ENCODE measurements around the gene MAPKAP1.

MAPKAP1 gene

DNA sequence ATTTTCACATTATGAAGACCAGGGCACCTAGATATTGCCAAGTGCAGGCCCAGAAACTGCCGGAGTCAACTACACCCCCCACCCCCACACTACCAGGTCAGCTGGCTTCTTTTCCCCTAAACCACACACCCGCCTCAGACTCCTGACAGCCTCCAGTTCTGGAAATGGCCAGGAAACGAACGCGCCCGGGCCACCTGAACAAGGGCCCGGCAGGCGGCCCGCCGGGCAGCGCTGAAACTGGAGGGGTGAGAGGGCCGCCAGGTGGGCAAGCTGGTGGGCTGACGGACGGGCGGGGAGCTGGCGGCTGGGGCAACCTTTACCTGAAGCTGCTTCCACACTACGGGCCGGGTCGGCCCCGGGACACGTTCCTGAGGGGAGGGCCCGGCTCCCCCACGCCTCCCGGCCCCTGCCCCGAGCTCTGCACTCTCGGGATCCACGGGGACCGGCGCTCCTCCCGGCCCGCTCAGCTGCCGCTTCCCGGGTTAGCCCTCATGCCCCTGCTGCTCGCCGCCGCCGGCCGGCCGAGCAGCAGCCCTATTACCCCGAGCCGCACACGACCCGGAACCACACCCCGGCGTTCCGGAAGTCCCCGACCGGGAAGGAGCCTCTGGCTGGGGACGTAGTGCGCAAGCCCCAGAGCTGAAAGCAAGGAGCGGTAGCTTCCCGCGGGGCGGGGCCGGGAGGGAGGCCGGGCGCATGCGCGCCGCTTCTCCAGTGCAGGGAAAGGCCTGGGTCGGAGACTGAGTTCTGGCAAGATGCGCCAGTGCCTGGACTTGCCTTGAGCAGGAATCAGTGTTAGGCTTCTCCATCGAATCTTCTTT lies at the start of gene MAPKAP1:
TSS of gene MAPKAP1 (minus strand) at position 558 of the 821 bp plus-strand sequence. CDS start 34,634 bp downstream, outside the sequence.
- TF ChIP-seq, protein P1, sequence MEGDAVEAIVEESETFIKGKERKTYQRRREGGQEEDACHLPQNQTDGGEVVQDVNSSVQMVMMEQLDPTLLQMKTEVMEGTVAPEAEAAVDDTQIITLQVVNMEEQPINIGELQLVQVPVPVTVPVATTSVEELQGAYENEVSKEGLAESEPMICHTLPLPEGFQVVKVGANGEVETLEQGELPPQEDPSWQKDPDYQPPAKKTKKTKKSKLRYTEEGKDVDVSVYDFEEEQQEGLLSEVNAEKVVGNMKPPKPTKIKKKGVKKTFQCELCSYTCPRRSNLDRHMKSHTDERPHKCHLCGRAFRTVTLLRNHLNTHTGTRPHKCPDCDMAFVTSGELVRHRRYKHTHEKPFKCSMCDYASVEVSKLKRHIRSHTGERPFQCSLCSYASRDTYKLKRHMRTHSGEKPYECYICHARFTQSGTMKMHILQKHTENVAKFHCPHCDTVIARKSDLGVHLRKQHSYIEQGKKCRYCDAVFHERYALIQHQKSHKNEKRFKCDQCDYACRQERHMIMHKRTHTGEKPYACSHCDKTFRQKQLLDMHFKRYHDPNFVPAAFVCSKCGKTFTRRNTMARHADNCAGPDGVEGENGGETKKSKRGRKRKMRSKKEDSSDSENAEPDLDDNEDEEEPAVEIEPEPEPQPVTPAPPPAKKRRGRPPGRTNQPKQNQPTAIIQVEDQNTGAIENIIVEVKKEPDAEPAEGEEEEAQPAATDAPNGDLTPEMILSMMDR (conservative IDR thresholded peaks at IDR 0.05; ENCODE audit: low read depth): no peak
- peak within 1 kb of the TSS; percentile 73 for H3K27ac ChIP-seq
- POLR2A ChIA-PET (ENCODE audit: low non-redundant PET): interaction anchor here (0.6 to 1.5 kb wide), 5 partner anchors 39 to 647 kb away, joined by 3 to 4 read pairs (median 3); no protein-coding TSS in a partner anchor
- peak; percentile 100 for DNase-seq (ENCODE audit: low spot score)
- CTCF ChIA-PET: interaction anchor here (0.6 to 1.0 kb wide), 4 partner anchors 13 to 299 kb away, joined by 3 to 4 read pairs (median 3); no protein-coding TSS in a partner anchor

DNA sequence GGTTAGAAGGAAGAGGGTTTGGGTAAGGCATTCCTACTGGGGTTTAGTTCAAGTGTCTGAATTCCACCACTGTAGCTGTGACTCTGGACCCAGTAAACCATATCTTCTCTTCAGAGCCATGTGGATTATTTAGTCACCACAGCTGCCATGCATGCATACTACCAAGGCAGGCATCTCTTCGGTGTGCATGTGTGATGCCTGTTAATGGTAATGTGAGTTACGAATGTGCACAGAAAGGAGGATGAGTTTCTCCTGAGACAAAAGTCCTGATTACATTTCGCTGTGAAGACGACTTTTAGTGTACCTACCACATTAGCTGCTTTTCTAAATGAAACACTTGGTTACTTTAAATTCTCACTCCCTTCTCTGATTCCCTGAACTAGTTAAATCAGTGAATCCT lies 49.5 kb upstream of the MAPKAP1 start:
- H3K27ac ChIP-seq: no peak overlapping the region
- CTCF ChIA-PET: interaction anchor here (0.7 to 1.0 kb wide), 4 partner anchors 38 to 980 kb away, joined by 3 read pairs; partner anchors contain the start of gene OLFML2A
- DNase-seq (ENCODE audit: low spot score): no peak
- POLR2A ChIA-PET (ENCODE audit: low non-redundant PET): no interaction called here
- TF ChIP-seq, protein P1 (conservative IDR thresholded peaks at IDR 0.05; ENCODE audit: low read depth): no peak

DNA sequence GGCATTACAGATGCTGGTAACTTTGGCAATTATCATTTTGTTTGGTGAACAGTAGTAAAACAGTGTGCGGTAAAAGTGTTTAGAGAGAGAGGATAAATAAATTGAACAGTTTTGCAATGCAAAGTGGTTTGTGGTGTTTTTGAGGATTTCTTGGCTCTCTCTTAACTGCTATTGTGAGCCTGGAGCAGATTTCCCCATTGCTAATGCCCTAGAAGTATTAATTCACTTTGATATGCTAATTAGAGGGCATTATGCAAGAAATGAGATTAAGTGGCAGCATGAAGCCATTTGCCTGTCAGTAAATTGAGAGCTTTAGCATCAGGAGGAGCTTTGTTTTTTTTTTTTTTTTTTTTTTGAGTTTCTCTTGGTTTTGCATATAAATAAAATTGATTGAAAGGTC lies 48.3 kb upstream of the MAPKAP1 start:
- TF ChIP-seq, protein P1 (conservative IDR thresholded peaks at IDR 0.05; ENCODE audit: low read depth): no peak
- ChIA-PET POLR2A (ENCODE audit: low non-redundant PET) (no interaction called here), CTCF (no interaction called here)
- no peak overlapping the region for H3K27ac ChIP-seq
- no peak for DNase-seq (ENCODE audit: low spot score)

DNA sequence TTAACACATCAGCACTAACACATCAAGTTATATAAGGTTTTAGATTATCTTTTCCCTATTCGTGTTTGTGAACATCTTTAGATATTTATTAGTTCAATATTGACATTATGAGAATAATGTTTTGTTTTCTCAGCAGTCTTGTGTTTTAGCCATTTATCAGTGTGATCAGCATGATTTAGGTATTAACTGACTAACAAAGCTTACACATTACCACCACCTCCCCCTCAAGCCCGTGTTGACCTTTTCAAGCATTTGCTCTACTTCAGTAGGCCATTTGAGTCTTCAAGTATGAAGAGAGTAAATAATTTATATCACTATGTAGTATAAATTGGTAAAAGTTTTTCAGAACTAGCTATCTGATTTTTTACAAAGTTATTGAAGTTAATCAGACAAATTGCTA lies 47.1 kb upstream of the MAPKAP1 start:
- POLR2A ChIA-PET (ENCODE audit: low non-redundant PET): no interaction called here
- CTCF ChIA-PET: interaction anchor here (0.8 kb wide), 1 partner anchor 40 kb away, joined by 3 read pairs; no protein-coding TSS in a partner anchor
- DNase-seq (ENCODE audit: low spot score): no peak
- TF ChIP-seq, protein P1 (conservative IDR thresholded peaks at IDR 0.05; ENCODE audit: low read depth): no peak
- H3K27ac ChIP-seq: no peak overlapping the region

DNA sequence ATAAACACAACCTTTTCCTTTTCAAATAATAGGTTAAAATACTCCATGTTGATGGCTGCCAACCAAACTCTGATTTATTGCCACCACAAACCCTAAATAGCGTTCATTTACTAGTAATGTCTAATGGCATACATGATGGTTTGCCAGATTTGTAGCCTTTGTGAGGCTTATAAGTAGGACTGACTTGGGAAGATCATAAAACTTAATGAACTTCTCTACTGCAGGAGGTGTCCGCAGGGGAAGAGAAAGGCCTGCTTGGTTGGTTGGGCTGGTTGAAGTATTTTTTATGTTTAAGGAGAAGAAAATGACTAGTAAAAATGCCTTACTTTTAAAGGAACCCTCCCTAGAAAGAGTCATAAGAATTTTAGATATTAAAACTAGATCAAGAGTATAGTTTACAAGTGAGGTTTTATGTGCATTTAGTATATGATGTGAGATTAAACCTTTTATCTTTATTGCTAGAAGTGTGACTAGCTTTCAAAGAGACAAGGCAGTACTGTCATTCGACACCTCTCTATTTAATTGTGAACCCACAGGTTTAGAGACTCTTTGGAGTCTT lies 45.1 kb upstream of the MAPKAP1 start:
- TF ChIP-seq, protein P1 (conservative IDR thresholded peaks at IDR 0.05; ENCODE audit: low read depth): no peak
- CTCF ChIA-PET: interaction anchor here (0.5 to 0.6 kb wide), 2 partner anchors 31 to 92 kb away, joined by 4 to 5 read pairs; no protein-coding TSS in a partner anchor
- DNase-seq (ENCODE audit: low spot score): no peak
- H3K27ac ChIP-seq: no peak overlapping the region
- POLR2A ChIA-PET (ENCODE audit: low non-redundant PET): no interaction called here

DNA sequence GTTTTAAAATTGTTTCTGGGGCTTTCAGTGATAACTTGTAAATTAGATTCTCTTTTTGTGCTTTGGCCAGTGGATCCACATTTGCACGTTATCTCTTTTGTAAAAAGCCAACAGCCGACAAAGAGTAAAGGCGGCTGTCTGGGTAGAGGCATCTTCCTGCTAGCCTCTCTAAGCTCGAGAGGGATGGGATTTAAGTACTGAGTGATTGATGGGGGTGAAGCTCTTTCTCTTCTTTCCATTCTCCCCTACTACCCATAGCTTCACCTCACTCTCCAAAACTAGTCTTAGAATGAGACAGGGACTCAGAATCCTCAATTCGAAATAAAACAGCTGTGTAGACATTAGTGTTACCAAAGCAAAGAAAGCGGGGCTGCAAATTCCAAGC lies 43.6 kb upstream of the MAPKAP1 start:
- TF ChIP-seq, protein P1 (conservative IDR thresholded peaks at IDR 0.05; ENCODE audit: low read depth): no peak
- DNase-seq (ENCODE audit: low spot score): peak; percentile 35
- no peak overlapping the region for H3K27ac ChIP-seq
- POLR2A ChIA-PET (ENCODE audit: low non-redundant PET): interaction anchor here (0.8 kb wide), 1 partner anchor 44 kb away, joined by 3 read pairs; no protein-coding TSS in a partner anchor
- CTCF ChIA-PET: no interaction called here

Measured in RWPE1 (cell line).